ENCODE data around the gene ZFPM1.
"Not testable (repeated sequence)": the region's sequence is repeated elsewhere in the genome, so short reads cannot be mapped to it uniquely, and the experiment has no call there.

Gene ZFPM1

DNA sequence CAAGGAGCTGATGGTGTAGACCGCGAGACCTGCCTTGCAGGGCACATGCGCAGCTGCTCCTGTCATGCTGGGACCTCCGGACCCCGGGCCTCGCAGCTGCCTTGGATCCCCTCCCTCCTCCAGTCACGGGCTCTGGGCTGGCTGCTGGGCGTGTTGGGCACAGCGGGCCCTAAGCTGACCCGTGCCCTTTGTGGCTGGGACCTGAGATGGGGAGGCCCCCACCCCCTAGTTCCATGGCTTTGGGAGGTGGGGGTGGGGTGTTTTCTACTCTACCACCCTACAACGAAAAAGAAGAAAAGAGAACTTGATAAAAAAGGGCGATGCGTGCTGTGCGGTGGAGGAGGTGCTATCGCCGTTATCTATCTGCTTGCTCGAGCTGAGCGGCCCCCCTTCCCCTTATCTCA lies 14.5 kb downstream of the ZFPM1 start:
- no peak for DNase-seq

DNA sequence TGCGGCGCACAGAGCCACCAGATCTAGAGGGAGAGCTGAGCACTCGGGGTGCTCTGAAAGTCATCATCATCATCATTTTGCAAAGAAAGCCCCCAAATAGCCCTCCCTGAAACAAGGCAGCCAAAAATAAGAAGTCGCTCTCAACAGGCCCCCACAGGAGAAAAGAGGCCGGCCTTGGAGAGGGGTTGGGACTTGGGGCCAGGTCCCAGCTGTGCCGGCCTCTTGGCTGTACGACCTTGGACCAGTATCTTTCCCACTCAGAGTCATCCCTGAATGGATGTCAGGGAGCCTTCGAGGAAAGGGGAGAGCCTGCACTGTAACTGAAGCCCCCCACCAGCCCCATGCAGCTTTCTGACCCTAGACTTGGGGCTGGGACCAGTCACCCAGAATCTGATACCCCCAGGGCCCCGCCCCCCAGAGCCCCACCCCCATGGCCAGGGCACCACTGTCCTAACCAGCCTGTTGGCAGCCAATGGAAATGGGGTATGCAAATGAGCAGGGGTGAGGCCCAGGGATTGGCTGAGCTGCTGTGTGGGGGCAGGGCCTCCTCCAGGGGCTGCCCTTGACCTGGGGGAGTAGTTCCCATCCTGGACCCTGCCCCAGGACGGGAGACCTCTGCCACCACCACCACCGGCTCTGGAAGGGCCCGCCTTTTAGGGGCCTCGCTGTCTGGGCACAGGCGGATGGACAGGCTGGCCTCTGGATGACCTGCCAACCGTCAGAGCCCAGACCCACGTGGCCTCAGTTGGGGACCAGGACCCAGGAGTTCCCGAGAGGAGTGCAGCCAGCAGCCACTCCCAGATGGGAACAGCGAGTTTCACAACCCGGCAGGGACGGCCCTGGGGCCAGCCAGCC lies 15.4 kb downstream of the ZFPM1 start:
- no peak for DNase-seq

DNA sequence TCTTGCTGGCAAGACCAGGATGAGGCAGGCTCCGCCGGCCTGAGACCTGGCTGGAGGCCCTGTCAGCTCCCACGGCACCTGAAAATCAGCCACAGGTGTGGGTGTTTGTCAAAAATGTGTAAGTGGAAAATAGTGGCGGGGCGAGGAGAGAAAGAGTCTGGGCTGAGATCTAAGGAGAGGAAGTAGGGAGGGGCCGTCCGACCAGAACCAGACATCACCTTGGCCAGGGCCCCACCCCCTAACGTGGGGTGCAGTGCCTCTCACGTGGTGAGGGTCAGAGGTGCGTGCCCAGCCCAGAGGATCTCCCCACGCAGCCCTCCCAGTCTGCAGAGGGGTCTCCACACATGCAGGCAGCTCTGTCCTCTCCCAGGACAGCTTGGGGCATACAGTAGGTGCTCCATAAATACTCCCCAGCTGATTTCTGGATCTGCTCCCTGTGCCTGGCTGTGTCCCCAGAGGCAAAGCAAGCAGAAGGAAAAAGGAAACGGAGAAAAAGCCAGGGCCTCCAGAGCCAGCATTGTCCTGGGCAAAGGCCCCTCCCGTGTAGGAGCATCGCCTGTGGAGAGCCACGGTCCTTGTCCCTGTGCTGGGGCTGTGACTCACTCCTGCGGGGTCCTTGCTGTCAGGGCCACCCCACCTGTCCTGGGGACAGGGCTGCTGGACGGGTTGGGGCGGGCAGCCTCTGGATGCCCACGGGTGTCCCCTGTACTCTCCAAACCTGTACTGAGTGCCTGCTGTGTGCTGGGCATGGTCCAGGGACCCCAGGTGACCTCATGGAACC lies 16.7 kb downstream of the ZFPM1 start:
- DNase-seq, result no peak

DNA sequence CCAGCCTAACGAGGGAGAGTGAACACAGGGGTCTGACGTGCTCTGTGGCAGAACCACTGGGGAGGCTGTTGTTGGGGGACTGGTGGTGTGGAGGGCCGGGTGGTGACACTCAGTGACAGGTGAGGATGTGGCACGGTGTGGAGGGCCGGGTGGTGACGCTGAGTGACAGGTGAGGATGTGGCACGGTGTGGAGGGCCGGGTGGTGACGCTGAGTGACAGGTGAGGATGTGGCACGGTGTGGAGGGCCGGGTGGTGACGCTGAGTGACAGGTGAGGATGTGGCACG lies 17.3 kb downstream of the ZFPM1 start:
- not testable (repeated sequence) for DNase-seq

DNA sequence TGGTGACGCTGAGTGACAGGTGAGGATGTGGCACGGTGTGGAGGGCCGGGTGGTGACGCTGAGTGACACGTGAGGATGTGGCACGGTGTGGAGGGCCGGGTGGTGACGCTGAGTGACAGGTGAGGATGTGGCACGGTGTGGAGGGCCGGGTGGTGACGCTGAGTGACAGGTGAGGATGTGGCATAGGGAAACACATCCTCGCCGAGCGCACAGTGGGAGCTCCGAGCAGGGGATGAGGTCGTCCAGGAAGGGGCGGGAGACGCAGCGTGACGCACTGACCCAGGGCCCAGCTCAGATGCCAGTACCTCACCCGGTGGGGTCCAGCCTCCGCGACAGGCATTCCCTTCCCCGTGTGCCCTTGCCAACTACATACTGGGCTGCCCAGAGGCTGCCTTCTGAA lies 17.6 kb downstream of the ZFPM1 start:
- not testable (repeated sequence) for DNase-seq

DNA sequence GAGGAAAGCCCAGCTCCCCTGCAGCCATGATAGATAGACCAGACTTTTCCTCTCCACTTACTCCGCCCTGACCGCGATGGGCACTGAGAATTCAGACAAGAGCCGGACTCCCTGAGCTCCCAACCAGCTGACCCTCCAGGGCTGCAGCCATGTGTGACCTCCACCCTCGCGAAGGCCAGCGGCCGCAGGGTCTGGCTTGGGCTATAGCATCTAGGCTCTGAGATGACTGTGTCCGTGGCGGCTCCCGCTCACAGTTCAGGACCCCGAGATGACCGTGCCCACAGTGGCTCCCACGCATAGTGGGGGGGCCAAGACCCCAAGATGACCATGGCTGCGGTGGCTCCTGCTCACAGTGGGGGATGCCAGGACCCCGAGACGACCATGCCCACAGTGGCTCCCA lies 18.0 kb downstream of the ZFPM1 start:
- DNase-seq, result no peak

DNA sequence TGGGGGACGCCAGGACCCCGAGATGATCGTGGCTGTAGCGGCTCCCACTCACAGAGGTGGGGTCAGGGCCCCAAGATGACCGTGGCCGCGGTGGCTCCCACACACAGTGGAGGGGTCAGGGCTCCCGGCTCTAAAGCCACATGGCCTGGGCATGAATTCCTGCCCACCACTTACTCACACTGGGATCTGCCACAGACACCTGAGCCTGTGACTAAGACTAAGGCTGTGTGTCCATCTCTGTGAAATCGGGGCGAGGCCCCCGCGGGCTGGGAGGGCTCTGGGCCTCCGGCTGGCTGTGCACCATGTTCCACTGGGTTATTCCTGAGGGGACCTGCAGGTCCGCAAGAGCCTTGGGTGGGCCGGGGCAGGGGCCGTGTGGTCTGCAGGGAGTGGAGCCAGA lies 18.5 kb downstream of the ZFPM1 start:
- DNase-seq, result no peak

DNA sequence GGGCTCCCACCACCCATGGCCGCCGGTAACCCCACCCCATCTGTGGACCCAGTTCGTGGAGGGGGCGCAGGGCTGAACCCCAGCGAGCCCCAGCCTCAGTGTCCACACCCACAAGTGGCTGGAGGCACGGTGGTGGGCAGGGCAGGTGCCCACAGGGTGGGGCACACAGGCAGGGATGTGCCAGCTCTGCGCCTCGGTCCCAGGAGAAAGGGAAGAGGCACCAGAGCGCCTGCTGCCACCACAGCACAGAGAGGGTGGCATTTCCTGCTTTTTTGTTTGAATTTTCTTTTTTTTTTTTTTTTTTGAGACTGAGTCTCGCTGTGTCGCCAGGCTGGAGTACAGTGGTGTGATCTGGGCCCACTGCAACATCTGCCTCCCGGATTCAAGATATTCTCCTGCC lies 19.0 kb downstream of the ZFPM1 start:
- no peak for DNase-seq

DNA sequence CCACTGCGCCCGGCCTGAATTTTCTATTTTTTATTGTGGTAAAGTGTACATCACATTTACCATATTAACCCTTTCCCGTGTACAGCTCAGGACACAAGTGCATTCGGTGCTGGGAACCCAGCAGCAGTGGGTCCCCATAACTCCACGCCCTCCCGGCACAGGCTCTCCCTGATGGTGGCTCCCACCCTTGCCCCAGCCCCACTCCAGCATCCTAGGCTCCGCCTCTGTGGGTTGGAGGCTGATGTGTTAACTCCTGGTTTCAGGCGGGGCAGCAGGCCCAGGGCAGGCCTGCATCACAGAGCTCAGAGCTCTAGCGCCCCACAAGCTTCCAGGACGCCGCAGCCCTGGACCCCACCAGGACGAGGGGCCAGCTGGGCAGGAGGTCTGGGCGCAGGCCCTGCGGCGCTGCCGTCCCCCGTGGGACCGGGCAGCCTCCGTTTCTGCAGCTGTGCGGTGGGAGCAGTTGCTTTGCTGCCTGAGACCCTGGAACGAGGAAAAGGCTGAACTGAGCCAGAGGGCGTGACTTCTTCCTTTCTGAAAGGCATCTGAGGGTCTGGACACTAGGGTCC lies 19.6 kb downstream of the ZFPM1 start:
- DNase-seq, result no peak

DNA sequence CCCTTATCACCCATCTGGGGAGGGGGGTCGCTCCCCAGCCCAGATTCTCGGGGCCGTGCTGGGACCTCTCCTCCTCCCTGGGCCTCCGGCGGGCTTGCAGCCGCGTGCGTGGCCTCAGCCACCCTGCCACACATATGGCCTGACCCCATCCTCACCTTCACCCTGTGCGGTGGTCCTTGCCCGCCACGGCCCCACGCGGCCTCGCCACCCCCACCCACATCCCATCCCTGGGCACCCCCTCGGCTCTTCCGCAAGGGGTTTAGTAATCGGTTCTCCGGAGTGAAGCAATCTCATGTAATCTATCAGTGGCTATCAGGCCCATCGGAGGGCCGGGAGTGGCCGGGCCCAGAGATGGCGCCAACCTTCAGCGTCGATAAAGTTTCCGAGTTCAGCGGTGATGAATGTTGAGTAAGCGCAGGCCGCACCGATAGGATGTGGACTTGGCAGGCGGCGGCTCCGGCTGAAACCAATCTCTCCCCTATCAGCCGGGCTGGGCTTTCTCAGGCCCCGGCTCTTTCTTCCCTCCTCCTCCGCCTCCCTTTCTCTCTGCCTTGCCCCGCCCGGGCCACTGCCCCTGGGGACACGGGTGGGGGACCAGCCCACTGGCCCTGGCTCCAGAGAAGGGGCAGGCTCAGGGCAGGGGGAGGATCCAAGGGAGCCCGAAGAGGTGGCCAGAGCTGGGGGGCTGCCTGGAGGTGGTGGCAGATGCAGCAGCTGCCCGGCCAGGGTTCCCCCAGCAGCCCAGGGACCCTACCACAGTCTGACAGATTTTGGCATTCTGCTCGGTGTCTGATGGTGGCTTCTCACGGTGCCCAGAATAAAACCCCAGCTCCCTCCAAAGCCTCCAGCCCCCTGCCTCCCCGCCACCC lies 20.8 kb downstream of the ZFPM1 start:
- no peak for DNase-seq

DNA sequence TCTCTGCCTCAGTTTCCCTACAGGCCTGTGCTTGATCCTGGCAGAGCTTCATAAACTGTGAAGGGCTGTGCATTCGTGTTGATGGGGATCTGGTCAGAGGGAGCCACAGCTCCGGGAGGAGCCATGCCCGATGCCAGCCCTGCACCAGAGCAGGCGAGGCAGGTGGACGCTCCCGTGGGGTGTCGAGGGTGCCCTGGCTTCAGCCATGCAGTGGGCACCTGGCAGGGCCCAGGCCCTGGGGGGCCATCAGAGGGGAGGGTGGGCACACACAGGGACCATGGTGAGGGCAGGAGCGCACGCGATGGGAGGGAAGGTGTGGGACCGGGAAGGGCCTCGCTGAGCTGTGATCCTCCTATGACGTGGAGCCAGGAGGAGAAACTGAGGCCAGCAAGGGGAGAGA lies 22.0 kb downstream of the ZFPM1 start:
- DNase-seq, result no peak

DNA sequence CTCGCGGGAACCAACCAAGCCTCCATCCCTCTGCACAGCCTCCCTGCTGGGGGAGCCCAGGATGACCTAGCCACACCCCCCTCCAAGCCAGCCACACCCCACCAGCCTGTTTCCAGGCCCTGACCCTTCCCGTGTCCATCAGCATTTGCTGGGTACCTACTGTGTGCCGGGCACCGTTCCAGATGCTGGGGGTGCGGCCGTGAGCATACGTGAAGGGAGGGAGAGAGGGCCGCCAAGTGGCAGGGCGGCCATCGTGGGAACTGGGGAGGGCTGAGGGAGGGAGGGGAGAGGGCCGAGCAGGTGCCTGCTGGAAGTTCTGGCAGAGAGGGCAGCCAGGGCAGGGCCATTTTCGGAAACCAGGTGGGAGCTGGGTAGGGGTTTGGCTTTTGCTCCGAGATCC lies 23.1 kb downstream of the ZFPM1 start:
- DNase-seq, result no peak

DNA sequence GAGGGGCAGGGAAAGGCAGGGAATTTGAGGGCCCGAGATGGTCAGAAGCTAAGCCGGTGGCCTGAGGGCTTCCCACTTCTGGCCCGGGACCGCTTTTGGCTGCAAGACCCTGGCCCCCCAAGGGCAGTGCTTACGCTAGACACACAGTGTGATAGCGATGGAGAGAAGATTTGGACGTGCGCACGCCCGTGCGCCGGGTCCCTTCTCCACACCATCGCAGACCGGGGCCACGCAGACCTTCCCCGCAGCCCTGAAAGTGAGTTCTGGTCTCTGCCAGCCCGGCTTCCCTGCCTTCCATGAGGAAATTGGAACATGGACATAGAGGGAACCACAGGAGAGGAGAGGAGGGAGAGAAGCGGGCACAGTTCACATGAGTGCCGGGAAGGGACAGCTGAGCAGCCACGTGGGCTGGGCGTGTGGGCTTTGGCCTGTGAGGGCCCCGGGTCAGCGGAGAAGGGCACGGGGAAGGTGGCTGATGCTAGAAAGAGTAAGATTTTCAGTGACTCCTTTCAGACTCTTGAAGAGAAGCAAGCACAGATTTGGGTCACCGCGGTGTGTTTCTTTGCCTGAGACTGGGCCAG lies 23.8 kb downstream of the ZFPM1 start:
- DNase-seq, result no peak

DNA sequence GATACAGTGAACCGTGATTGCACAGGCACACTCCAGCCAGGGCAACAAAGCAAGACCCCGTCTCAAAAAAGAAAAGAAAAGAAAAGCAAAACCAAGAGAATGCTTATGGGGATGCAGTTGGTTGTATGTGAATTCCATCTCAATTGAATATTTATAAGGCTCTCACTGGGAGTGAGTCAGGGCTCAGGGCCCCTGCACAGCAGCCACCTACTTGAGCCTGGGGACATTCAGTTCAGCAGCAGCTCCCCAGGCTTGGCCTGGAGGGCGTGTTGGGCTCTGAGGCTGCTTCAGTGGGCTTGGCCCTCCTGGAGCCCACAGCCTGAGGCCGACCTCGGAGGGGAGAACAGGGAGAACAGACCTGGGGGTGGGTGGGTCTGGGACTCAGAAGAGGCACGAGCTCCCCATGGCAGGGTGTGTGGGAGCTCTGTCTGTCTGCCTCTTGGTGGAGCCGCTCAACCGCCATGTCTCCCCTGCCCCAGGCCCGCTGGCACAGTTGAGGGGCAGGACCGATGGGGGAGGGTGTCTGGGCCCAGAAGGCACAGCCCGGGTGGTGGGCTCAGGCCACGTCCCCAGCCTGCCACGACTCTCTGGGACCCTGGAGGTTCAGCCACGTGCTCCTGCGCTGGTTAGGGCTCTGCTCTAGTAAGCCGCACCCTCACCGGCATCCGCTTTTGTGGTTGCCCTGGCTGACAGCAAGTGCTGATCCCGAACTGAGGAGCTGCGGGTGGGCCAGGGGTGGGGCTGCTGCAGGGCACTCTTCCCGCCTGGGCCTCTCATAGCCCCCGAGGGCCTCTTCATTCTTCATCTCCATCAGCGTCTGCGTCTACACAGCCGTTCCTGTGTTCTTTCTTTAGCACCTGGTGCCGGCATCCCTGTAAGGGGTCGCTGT lies 24.8 kb downstream of the ZFPM1 start:
- DNase-seq, result peak; percentile 12

DNA sequence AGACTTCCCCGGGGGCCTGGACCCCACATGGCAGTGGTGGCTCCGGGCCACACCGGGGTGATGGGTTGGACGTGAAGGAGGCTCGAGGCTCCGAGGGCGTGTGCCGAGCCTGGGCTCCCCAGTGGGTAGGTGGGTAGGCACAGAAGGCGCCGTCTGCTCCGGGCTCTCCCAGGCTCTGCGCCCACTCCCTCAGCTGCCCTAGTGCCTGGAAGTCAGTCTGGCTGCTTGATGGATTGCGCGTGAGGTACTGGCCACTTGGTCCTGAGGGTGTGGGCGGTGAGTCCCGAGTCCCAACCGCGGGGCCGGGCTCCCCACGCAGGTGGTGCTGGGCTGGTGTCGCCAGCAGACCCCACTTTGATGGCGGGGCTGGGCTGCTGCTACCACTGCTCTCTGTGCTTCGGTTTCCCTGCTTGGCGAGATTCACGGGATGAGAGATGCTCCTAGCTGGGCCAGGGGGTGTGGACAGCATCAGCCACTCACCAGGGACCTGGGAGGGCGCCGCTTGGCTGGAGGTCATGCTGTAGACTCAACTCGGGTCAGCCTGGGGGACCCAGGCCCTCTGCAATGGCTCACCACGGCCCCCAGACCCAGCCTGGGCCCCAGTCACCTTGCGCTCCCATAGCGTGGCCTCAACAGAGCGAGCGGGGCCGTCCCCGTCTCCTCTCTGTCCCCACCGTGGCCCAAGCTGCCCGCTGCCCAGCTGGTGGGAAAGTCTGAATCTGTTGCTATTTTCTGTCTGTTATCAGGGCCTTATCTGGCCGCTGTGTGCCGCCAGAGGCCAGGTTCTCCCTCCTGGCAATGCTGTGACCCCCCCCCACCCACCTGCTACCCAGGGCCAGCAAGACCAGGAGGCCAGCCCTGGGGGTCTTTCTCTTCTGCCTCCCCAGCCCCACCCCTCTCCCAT lies 26.1 kb downstream of the ZFPM1 start:
- no peak for DNase-seq

DNA sequence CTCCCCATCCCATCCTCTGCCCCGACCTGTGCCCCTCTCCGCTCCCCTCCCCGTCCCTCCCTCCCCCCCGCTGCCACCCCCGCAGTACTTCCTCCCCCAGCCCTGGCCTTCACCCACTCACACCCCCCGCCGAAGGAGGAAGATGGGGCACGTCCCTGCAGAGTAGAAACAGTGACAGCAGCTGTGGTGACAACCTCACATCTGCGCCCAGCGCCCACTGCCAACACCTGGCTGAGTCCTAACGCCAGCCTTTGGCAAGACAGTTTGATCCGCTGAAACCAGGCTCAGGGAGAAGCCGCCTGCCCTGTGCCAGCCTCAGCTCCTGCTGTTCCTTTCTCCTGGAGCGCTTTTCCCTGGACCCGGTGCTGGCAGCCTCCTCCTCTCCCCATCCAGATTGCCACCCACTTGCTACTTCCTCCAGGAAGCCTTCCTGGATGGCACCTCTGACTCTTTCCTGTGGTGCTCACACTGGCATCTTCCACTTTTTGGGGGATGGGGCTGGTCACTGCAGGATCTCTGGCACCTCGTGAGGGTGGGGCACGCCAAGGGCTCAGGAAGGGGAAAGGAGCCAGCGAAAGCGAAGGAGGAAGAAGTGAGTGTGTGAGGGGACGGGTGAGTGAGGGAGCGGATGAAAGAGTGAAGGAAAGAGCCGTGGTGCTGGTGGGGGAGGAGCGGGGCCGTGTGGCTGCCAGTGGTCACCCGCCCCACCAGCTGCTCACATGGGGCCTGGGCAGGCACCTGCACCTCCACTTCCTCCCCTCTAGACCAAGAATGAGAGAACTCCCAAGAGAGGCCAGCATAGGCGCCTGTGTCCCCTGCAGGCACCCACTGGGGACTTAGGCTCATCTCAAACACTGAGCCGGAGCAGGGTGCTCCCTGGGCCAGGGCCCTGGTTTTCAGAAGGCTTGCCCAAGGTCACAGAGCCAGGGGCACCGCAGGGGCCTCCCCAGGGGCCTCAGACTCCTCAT lies 27.0 kb downstream of the ZFPM1 start:
- no peak for DNase-seq

DNA sequence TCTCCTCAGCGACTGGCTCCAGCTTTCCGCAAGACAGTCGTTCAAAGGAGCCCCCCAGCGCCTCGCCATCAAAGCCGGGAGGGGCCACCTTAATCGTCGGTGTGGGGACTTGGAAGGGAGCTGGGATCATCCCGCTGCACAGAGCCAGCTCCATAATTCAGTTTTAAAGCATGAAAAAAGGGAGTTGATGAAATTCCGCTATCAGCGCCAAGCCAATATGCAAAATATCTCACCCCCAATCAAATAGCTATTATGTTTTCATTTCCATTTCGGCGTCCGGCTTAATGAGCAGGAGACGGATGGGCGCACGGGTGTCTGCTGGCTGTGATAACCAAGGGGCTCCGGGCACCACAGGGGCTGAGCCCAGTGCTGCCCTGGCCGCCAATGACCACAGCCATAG lies 27.7 kb downstream of the ZFPM1 start:
- DNase-seq, result no peak

DNA sequence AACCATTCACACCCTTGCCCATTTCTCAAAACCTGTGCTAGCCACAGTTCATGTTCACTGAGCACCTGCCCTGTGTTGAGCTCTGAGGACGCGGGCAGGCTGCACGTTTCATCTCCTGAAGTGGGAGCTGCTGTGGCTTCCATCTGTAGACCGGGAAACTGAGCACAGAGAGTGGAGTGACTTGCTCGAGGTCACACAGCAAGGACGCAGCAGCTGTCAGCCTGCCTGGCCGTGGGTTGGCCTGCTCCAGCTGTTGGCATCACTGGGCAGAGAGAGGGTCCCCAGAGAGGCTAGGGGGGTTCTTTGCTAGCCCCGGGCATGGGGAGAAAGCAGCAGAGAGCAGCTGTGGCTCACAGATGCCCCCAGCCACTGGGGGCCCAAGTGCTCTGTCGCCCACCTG lies 28.8 kb downstream of the ZFPM1 start:
- no peak for DNase-seq

DNA sequence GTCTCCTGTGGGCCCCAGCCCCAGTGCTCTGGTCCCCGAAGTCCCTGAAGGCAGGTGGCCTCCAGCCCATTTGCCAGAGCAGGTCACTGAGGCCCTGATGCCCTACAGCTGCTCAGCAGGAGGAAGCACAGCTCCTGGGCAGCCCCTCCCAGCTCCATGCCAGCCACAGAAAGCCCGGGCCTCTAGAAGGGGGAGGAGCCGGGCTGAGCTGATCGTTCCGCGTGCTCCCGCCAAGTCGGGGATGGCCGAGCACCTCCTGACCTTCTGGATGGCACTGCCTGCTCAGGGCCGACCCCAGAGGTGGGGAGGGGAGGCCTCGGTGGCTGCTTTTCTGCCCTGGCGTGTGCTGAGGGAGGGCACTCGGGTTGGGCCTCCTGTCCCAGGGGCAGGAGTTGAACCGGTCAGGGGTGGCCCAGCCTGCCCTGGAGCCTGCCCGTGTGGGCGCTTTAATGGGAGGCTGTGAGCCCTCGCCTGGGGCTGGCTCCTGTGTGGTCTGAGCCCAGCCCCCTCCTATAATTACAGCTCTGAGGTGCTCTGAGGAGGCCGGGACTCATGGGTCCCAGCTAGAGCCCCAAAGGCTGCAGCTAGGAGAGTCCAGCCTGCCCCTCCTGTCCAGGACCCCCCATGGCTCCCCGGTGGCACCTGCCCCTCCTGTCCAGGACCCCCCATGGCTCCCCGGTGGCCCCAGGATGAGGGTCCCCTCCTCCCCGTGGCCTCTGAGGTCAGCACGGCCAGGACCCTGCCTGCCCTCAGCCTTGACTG lies 29.7 kb downstream of the ZFPM1 start:
- no peak for DNase-seq

All from DMS79 treated with DMSO at 0.1 percent for 48 hours (cell line).